ENCODE data around the gene ESPN. TPM values are rescaled to one million over a fixed set of nuclear protein-coding genes. Genes with fewer than 3 reads are reported as not detected.
A peak's percentile ranks its signal among the peaks of the same experiment; 100 is the strongest.

The ESPN gene
- polyA plus RNA-seq, 1 of the 3 experiments (the other 2 are of a cell fraction) = 0.33 TPM

DNA sequence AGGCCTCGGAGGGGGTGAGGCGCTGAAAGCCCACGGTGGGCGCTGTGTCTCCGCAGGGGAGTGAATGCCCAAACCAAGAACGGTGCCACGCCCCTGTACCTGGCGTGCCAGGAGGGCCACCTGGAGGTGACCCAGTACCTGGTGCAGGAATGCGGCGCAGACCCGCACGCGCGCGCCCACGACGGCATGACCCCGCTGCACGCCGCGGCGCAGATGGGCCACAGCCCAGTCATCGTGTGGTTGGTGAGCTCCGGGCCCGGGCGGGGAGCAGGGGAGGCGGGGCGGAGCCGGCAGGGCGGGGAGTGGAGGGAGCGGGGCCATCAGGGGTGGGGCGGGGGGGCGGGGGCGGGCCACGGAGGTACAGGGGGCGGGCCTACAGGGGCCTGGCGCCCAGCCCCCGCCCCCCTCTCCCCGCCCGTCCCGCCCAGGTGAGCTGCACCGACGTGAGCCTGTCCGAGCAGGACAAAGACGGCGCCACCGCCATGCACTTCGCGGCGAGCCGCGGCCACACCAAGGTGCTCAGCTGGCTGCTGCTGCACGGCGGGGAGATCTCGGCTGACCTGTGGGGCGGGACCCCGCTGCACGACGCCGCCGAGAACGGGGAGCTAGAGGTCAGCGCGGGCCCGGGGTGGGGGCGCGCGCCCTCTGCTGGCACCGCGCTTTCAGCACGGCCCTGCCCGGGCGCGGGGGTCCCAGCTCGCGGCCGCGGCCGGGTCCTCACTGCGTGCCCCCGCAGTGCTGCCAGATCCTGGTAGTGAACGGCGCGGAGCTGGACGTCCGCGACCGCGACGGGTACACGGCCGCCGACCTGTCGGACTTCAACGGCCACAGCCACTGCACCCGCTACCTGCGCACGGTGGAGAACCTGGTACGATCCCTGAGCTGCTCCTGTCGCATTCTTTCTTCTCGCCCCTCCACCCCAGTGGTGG is 15.9 kb downstream of the ESPN start:
- H3K79me2 ChIP-seq (ENCODE audit: insufficient read depth) = no peaks in the 10 kb centered on the region
- no peak overlapping the region for H2AFZ ChIP-seq (ENCODE audit: low read depth)
- 18% methylated on average over 29 of the region's 101 CpGs for WGBS (ENCODE audit: low lambda C conversion rate)
- TF ChIP-seq TEAD4 (IDR thresholded peaks at IDR 0.05; ENCODE audit: borderline replicate concordance, insufficient read depth) (no peak), RXRA (IDR thresholded peaks at IDR 0.05; ENCODE audit: borderline replicate concordance, low read depth) (no peak), CHD2 (IDR thresholded peaks at IDR 0.05; ENCODE audit: low read length, partially characterized antibody) (no peak), CTCF (IDR thresholded peaks at IDR 0.05) (peak; percentile 25; the same call in 1 of the 2 replicates)
- TF ChIP-seq, protein P1, sequence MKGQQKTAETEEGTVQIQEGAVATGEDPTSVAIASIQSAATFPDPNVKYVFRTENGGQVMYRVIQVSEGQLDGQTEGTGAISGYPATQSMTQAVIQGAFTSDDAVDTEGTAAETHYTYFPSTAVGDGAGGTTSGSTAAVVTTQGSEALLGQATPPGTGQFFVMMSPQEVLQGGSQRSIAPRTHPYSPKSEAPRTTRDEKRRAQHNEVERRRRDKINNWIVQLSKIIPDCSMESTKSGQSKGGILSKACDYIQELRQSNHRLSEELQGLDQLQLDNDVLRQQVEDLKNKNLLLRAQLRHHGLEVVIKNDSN (IDR thresholded peaks at IDR 0.05; ENCODE audit: borderline replicate concordance, low read depth) = no peak
- H3K27me3 ChIP-seq (ENCODE audit: insufficient read depth) = no peaks in the 10 kb centered on the region
- H3K4me2 ChIP-seq = no peak overlapping the region
- no peaks in the 10 kb centered on the region for H3K36me3 ChIP-seq (replicated peaks in 1 of 2; ENCODE audit: control insufficient read depth in 1 of 2, insufficient read depth in 2 of 2, low read length in 1 of 2)
- no peak overlapping the region for H3K9ac ChIP-seq
- H3K4me1 ChIP-seq (ENCODE audit: control insufficient read depth in 1 of 2, insufficient read depth in 2 of 2, low read depth in 1 of 2, low read length in 1 of 2) = no peaks in the 10 kb centered on the region; a peak in 1 of 4 replicates
- H3K27ac ChIP-seq (ENCODE audit: low read depth in 2 of 2, low read length in 1 of 2) = no peak overlapping the region
- no peaks in the 10 kb centered on the region for H3K9me3 ChIP-seq
- DNase-seq = peak; percentile 87
- H3F3A ChIP-seq (replicated peaks; ENCODE audit: insufficient read depth) = peaks cover 8% of the 10 kb centered on the region
- no peaks in the 10 kb centered on the region for H4K20me1 ChIP-seq (ENCODE audit: insufficient read depth)
- CTCF ChIA-PET = interaction anchor here (0.7 to 13.6 kb wide), 20 partner anchors 9 to 206 kb away, joined by 3 to 290 read pairs (median 5); partner anchors contain the start of genes ESPN, GPR153, HES2 and HES3
- H3K9me2 ChIP-seq = no peaks in the 10 kb centered on the region
- POLR2A ChIA-PET = no interaction called here
- H3K4me3 ChIP-seq (ENCODE audit: low read depth in 2 of 2, low read length in 1 of 2) = peak overlapping the region in 1 of 2 experiments; percentile 31; a peak in 1 of 4 replicates

DNA sequence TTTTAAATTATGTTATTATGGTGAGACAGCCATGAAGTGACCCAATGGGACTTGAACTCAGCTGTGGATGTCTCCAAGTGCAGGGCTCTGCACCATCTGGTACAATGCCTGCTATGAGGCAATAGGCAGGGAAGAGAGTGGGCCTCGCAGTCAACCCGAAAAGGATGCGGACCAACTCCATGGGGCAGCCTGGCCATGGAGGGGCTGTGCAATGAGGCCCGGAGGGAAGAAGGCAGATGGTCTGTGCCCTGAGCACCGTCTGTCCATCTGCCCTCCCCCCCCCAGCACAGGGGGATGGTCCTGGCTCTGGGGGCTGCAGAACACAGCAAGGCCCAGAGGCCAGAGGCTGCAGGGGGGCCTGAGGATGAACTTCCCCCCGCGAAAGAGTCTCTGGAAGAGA is 17.0 kb downstream of the ESPN start:
- Histone ChIP-seq H4K20me1 (ENCODE audit: insufficient read depth) (no peaks in the 10 kb centered on the region), H3K79me2 (ENCODE audit: insufficient read depth) (no peaks in the 10 kb centered on the region), H3K9ac (no peak overlapping the region), H3K9me3 (no peaks in the 10 kb centered on the region), H3K4me3 (ENCODE audit: low read depth in 2 of 2, low read length in 1 of 2) (no peak overlapping the region), H3K4me1 (ENCODE audit: control insufficient read depth in 1 of 2, insufficient read depth in 2 of 2, low read depth in 1 of 2, low read length in 1 of 2) (no peaks in the 10 kb centered on the region; a peak in 1 of 4 replicates), H3K36me3 (replicated peaks in 1 of 2; ENCODE audit: control insufficient read depth in 1 of 2, insufficient read depth in 2 of 2, low read length in 1 of 2) (no peaks in the 10 kb centered on the region), H3K9me2 (no peaks in the 10 kb centered on the region), H2AFZ (ENCODE audit: low read depth) (no peak overlapping the region), H3K4me2 (no peak overlapping the region), H3K27ac (ENCODE audit: low read depth in 2 of 2, low read length in 1 of 2) (no peak overlapping the region), H3F3A (replicated peaks; ENCODE audit: insufficient read depth) (peaks cover 8% of the 10 kb centered on the region), H3K27me3 (ENCODE audit: insufficient read depth) (no peaks in the 10 kb centered on the region)
- 93% methylated on average over 5 of the region's 7 CpGs for WGBS (ENCODE audit: low lambda C conversion rate)
- POLR2A ChIA-PET = no interaction called here
- TF ChIP-seq RXRA (IDR thresholded peaks at IDR 0.05; ENCODE audit: borderline replicate concordance, low read depth) (no peak), CHD2 (IDR thresholded peaks at IDR 0.05; ENCODE audit: low read length, partially characterized antibody) (no peak), JUND (IDR thresholded peaks at IDR 0.05) (no peak), RAD21 (IDR thresholded peaks at IDR 0.05; ENCODE audit: low read length) (no peak)
- TF ChIP-seq, protein P1 (IDR thresholded peaks at IDR 0.05; ENCODE audit: borderline replicate concordance, low read depth) = no peak
- CTCF ChIA-PET = interaction anchor here (1.1 to 13.6 kb wide), 11 partner anchors 8 to 203 kb away, joined by 3 to 290 read pairs (median 9); partner anchors contain the start of genes ESPN, GPR153, HES2 and HES3
- DNase-seq = no peak

All from SK-N-SH (cell line).